Left hindlimb (tissue), 1 donor: Measurements from ENCODE around the gene FRMD5.

Experiments used
- DNase-seq: peaks from one replicate; pipeline ENCODE4 v3.0.0-alpha.2; 2018

The FRMD5 gene

DNA sequence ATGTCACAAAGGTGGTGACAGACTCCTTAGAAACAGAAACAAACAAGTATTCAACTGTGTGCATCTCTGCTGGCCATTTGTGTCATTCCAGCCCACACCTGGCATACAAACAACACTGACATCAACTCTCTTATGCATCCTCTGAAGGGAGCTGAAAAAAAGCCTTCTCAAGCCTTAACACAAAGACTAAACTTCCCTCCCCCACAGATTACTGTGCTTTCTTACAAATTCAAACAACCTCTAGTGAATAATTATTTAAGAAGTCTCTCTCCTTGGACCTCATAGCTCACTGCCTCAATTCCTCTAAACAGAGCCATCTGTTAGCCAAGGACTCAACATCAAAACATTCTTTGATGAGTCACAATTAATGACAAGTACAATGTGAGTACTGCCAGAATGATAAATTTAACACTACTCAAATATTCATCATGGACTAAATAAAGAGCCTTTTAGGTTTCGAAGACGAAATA lies 236.2 kb downstream of the FRMD5 start:
- no peak for DNase-seq

DNA sequence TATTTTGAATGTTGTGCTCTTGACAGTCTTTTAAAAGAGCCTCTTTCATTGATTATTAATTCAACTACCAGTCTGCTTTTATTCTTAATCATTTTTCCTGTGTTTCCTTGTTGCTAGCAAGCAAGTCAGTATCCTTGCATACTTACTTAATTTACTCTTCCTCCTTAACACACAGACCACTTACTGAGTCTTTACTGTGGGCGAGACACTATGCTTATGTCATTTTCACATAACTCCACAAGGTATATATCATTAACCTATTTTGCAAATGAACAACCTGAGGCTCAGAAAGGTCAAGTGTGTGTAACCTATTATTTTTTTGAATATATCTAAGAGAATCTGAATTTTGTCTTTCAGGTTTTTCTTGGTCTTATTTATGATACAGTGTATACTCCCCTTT lies 237.3 kb downstream of the FRMD5 start:
- no peak for DNase-seq

DNA sequence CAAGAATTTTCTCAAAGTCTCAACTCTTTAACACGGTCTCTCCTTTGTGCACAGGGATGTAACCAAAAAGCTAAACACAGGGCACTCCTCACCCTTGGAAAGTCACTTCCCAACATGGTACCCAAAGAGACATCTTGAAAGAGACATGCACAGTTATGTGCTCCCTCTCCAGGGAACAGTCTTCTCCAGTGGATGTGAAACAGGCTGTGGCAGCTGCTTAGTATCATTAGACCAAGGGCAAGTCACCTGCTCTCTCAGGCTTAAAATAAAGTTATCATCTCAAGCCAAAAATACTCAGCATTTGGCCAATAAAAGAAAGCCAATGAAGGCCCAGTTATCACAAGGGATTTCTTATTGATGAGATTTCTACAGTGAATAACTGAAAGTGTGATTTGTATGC lies 239.9 kb downstream of the FRMD5 start:
- DNase-seq: no peak

DNA sequence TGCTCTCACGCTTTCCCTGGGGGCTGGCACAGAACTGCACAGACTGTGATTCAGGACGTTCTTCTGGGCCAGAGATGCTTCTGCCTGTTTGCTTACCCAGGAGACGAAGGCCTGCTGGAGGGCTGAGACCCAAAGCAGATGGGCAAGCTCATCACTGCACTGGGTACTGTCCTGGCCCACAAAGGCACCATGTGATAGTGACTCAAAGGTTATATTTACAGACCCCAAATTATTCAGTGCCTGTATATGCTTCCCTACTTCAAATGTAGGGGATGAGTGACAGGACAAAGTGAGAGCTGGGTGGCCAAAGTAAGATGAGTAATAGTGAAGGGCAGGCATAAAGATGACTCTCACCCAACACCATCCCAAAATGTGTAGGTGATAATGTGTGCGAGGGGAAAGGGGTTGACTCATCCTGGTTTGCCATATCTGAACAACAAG lies 240.9 kb downstream of the FRMD5 start:
- no peak for DNase-seq

DNA sequence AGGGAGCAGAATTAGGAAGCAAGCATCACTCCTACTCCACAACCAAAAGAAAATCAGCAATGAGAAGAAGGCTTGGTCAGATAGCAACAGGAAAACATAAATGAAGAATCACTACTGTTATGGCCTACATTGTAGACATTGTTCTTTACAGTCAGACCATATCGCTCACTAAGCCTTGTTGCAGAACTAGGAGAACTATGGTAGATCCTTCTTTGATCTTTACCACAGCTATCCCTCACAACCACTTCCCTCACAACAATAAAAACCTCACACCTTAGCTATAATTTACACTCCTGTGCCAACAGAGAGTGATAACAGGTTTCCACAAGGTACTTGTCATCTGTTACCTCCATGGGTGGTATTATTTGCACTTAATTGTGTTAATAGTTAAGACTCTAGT lies 241.7 kb downstream of the FRMD5 start:
- no peak for DNase-seq

DNA sequence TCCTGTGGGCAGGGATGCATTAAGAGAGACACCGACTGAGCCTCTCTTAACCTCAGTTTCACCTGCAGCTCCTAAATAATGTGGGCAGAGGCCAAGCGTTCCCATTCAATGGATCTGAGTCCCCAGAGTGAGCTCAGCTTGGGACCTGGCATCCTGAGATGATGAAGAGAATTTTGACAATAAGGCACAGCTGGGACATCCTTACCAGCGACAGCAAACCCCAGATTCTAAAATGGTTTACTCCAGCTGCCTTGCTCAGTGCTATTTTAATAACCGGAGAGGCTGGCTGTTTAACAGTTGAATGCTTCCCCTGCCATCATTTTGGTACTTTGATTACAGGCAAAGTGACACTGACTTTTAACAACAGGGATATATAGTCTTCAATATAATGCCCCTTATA lies 244.5 kb downstream of the FRMD5 start:
- no peak for DNase-seq

DNA sequence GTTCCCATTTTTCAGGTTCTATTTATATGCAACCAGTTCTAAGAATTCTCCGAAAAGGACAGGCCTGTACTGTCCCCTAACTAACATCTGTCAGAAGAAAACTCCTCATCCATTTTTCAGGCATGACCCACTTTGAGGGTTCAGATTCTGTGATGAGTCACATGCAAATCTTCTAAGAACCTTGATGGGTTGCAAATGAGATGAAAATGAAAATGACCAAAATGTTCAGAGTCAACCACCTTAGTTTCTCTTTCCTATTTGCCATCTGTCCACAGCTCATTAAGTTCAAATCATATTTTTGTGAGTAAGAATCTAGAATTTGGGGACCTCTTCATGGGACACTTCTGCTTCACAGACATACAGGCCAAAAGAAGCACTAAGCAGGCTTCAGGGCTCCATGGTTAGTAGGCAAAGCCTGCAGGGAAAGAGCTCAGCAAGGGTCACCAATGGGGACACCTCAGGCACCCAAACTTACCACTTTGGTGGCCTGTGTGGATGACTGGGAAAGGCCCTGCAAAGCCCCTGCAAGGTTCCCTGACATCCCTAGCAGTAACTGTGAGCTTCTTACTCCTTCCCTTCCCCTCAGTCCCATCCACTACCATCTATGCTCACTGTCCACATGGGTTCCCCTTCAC lies 246.3 kb downstream of the FRMD5 start:
- no peak for DNase-seq

DNA sequence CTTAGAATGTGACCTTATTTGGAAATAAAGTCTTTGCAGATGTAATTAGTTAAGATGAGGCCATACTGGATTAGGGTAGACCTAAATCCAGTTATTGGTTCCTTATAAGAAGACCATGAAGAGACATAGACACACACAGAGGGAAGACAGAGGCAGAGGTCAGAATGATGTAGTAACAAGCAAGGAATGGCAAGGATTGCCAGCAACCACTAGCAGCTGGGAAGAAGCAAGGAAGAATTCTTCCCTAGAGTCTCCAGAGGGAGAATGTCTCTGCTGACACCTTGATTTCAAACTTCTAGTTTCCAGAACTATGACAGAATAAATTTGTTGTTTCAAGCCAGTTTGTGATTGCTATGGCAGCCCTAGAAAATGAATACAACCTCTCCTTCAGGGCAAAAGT lies 251.6 kb downstream of the FRMD5 start:
- no peak for DNase-seq

DNA sequence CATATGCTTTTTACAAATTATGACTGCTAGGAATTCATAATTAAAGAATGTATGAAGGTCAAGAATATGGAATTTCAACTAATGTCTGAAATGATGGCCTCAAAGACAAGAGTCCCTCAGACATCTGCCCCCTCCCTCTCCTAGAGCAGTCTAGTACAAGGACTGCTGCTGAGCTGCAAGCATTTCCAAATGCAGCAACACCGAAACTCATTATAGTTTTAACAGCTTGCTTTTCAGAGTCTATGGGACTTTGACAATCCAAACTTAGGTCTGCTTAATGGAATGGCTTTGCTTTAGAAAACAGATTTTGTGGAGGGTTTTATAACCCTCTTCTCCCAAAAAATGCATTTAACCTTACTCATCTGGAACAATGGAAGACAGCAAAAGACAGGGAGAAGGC lies 252.9 kb downstream of the FRMD5 start:
- no peak for DNase-seq

DNA sequence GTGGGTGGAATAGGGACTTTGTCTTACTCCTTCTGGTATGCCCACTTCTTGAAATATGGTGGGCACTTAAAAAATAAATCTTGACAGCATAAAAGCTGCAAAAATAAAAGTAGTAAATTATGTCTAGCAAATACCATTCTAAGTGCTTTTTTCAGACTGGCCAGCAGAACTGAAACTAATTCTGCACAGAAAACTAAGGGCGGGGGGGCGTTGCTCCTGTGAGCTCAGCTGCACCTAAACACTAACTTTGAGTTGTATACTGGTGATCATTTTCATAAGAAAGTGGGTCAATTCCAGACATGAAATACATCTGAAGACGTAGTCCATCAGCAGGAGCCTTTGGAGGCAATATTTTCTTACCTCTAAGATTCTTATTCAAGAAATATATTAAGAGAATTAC lies 253.5 kb downstream of the FRMD5 start:
- DNase-seq: no peak

DNA sequence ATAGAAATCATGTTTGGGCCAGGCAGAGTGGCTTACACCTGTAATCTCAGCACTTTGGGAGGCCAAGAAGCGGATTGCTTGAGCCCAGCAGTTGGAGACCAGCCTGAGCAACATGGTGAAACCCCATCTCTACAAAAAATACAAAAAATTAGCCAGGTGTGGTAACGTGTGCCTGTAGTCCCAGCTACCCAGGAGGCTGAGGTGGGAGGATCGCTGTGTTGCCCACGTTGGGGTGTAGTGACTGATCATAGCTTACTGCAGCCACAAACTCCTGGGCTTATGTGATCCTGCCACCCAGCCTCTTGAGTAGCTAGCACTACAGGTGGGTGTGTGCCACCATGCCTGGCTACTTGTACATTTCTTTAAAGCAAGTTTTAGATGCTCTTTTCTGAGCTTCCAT lies 254.0 kb downstream of the FRMD5 start:
- no peak for DNase-seq

DNA sequence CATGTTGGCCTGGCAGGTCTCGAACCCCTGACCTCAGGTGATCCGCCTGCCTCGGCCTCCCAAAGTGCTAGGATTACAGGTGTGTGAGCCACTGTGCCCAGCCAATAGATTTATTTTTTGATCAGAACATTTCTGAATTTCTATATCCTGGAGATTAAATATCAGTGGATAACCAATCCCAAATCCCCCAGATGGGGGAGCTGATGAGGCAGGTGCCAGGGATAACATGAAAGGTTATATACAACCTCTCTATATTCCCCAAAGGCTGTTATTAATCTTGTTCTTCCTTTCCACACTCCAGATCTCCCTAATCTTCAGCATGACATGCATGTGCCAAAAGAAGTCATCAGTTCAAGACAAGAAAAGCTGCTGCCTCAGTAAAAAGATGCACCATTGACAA lies 256.0 kb downstream of the FRMD5 start:
- DNase-seq: no peak

DNA sequence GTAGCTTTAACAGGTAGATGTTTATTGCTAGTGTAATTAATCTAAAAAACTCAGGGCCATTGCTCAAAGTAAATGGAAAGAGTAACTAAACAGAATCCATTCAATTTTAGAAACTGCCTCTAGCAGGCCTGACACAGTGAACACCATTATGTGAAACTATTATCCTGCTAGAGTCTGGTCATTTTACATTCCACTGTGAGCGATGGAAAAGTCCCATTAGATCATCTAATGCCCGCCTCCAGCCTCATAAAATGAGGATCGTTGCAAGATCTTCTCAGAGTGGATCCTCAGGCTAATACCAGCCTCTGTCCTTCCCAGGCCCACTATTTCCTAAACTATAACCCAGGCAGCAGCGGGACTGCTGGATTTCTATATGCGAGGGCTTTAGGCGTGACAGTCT lies 260.6 kb downstream of the FRMD5 start:
- no peak for DNase-seq

DNA sequence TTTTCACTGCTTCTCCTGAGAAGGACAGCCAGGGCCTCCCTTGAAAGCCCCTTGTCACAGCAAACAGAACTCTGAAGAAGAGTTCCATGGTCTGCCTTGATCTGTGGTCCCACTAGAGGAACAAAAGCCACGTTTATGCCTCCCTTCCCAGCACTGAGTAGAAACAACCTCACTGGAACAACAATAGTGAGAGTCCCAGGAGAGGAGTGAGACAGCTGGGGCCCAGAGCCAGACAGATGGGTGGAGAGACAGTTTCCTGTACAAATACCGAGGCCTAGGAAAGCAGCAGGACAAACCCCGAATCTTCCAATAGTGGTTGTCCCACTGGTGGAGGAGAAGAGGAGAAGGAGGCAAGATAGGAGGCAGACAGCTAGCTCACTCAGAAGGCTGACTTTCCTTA lies 262.2 kb downstream of the FRMD5 start:
- DNase-seq: no peak

DNA sequence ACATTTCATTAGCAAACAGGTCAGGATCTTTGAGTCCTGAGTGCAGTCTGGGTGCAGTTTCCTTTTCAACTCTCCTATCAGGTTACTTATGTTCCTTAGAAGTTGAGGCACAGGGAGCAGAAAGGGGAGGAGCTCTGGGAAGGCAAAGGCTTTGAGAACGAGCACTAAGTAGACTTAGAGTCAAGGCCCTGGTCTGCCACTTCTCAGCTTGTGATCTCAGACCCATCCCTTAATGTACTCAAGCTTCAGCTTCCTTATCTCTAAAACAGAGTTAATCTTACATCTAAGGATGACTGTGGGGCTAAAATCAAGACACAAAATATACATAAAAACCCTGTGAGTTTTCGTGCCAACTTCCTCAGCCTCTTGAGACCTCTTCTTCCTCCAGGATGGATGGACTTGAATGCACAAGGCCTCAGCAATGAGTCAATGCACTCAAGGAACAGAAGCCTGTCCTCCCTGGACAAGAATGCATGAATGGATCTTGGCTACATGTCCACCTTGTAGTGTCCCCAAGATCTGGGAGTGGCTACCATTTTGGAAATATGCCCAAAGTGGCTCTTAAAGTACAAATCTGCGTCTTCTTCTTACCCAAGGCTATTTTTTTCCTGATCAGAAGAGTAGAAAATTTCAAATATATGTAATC lies 263.2 kb downstream of the FRMD5 start:
- no peak for DNase-seq

DNA sequence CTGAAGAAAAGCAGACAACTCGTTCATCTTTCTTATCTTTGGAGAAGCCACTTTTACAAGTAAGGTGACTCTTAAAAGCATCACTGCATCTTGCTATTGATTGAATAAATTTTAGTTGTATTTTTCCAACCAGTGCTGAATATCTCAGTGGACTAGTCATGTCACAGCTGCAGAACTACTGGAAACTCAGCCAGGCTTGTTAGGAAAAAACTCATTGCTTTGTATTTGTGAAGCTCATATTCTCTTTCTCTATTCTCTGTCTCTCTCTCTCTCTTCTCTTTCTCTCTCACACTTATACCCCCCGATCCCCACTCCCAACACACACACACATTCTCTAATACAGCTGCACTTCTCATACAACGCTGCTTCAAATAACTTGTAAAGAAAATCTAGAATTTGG lies 264.0 kb downstream of the FRMD5 start:
- no peak for DNase-seq

DNA sequence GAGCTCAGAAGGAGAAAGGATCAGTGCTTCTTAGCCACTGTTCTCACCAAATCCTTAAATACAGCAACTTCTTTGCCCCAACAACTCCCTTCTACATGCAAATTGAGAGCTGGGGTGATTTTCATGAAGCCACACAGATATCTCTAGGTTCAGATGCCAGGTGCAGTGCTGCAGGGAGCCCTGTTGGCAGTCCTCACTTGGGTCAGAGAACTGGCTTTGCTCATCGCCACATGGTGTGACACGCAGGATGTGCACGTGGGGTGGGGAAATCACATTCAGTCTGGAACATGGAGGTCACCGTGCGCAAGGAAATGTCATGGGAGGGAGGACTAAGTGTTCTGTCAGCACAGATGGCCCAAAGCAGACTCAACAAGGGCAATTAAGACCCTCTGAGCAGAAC lies 264.5 kb downstream of the FRMD5 start:
- DNase-seq: no peak

DNA sequence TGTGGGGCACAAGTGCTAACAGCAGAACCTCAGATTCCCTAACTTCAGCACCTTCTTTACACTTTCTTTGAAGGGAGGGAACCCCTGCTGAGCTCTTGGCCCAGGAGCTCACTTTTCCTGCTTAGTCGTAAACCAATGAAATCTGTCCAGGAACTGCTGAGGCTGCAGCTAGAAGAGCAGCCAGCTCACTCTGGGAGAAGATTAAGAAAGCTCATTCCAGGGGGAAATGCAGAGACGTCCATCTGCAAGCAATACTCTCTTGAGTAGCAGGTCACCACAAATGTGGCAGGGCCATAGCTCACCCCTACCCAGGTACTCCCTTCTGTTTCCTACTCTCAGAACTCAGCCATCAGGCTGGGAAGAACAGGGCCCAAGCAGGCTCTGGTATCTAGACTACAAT lies 265.0 kb downstream of the FRMD5 start:
- DNase-seq: no peak

DNA sequence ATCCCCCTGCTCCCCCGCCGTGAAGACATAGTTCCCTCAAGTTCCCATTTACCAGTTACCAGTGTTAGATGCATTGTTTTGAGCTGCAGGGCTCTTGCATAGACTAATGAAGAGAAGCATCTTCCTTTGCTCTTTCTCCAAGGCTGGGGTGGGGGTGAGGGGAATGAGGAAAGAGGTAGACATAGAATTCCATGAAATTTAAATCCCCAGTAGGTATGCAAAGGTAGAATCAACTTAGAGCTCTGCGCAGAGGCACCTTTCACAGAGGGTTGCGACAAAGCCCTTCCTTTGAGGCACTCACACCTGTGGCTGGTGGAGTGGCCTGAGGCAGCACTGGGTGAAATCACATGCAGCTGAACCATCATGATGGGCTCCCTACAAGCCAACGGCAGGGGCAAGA lies 266.9 kb downstream of the FRMD5 start:
- no peak for DNase-seq

DNA sequence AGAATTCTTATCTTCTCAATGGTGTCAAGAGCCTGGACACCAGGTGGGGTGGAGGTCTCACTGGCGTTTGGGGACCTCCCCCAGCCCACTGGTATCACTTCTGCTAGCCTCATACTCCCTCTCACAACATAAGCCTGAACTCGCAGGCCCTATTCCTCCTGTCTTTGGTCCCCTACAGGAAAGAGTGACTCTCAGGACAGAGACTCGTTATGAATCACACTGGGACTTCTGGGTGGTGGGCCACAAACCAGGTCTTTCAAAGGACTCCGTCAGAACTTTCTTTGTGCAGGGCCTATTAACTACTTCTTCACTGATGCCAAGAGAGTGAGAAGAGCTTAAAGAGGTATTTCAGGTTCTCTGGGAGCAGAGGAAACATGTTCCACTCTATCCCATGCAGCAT lies 267.9 kb downstream of the FRMD5 start:
- DNase-seq: no peak

DNA sequence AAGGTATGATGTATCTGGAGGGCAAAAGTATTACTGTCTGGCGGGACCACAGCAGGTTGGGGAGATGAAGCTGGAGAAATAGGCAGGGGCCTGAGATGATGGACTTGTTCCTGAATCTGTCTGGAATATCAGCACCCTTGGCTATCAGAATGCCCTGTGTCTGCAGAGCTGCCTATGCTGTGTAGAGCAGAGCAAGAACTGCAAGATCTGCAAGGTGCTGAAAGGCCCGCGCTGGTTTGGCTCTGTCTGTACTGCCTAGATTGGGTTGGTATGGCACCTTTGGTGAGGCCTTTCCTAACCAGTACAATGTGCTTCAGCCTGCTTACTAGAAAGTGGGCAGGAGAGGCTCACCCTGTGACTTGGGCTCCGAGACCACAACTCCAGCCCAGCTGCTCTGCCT lies 271.5 kb downstream of the FRMD5 start:
- DNase-seq: no peak

DNA sequence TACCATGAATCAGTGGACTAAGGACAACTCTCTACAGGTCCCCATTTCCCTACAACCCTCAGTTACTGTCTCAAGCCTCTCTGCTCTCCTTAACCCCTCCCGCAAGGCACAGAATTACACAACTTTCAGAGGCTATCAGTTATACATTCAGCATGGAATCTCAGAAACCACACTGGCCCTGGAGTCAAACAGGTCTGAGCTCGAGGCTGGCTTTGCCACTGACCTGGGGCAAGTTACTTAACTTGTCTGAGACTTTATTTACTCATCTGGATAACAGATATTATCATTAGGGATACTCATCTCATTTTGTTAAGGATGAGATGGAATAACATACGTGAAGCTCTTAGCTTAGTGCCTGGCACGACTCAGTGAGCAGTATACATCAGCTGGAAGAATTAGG lies 273.1 kb downstream of the FRMD5 start:
- DNase-seq: no peak

DNA sequence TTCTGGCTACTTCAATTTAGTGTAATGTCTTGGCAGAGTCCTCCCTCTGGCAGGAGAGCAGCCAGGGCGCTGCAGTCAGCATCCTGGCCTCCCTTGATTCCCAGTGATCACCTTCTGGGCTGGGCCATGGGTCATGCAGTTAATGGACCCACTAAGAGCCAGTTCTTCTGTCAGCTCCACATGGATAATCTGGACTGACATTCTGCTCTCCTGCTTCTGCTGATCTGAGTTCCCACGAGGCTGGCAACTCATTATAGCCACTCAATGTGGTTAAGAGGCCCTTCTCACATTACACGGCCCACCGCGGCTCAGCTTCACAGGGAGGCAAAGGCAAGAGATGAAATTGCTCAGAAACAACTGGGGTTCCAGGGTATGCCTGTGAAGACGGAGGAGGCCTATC lies 274.3 kb downstream of the FRMD5 start:
- no peak for DNase-seq

DNA sequence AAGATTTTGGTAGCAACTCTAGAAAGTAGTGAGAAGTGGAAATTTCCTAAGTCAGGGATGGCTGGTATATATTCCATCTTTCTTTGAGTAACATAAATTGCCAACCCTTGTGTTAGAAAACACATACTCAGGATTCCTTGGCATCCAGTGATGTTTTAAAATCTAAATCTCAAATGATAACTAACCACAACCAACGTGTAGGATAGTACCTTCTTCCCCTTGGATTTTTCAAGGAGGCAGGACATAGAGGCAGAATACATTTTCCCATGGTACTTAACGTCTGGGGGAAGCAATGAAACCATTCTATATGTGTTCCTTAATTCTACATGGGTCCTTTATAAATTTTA lies 274.8 kb downstream of the FRMD5 start:
- DNase-seq: no peak

DNA sequence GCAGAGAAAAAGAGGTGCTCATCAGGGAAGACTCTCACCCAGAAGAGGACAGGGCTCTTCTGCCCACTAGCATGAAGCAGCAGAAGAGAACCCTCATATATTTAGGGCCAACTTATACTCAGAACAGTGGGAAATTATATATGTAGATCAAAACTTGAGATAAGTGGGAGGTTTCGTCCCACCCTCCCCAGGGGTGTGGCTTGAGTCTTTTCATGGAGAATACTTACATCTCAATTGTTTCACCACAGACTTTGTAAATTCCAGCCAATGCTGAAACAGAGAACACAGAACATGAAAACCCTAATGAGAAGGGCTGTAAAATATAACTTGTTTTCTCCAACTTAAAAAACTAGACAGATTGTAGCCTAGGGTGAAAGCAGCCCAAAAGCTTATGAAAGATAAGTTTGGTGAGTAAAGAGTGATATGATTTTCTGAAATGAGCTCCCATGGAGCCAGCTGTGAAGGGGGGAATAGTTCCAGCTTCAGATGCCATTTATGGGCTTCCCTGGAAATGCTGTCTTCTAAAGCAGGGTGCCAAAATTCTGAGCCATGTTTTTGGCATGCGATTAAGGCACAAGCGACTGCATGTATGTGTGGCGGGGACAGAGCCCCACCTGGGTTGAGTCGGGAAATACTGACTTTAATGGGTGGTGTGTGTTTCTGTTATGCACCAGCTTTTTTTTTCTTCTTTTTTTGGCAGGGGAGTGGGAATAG lies 275.4 kb downstream of the FRMD5 start:
- no peak for DNase-seq
